ENCODE results near the gene SUGP1. TPM values are rescaled to one million over a fixed set of nuclear protein-coding genes. Genes with fewer than 3 reads are reported as not detected.

SUGP1 gene
- total RNA-seq, 4 donors from 2014 or later: 20.0 to 45.1 (median 37.4) TPM

- intact Hi-C loops (cut with DNase I): no loop called here
- no peaks in the 10 kb centered on the region for H3K9me3 ChIP-seq
- no peak overlapping the region for H3K27ac ChIP-seq
- H3K4me3 ChIP-seq (replicated peaks in 1 of 3): no peak overlapping the region
- 78 to 92% methylated on average over 11 to 14 of the region's 28 CpGs for whole genome bisulfite sequencing, 2 donors
- no peaks in the 10 kb centered on the region for H3K27me3 ChIP-seq
- DNase-seq: peak; percentile 62 to 64
- peaks cover 92 to 93% of the 10 kb centered on the region in 2 donors for H3K36me3 ChIP-seq
- H3K4me1 ChIP-seq: no peaks in the 10 kb centered on the region
- no peak for TF ChIP-seq POLR2A (IDR thresholded peaks at IDR 0.05)
- peak in 5 of 6 experiments; percentile 45 to 71 (median 56) for TF ChIP-seq CTCF (IDR thresholded peaks at IDR 0.05)
Observed at GRCh38 chr19:19342086-19343015, 22.0 kb upstream of the SUGP1 start.

GRCh38 chr19:19341026-19341425 lies 20.7 kb upstream of the SUGP1 start:
- DNase-seq: no peak
- Histone ChIP-seq H3K9me3 (no peaks in the 10 kb centered on the region), H3K4me1 (no peaks in the 10 kb centered on the region), H3K36me3 (peaks cover 88 to 94% of the 10 kb centered on the region in 2 donors), H3K27ac (no peak overlapping the region), H3K4me3 (replicated peaks in 1 of 3) (no peak overlapping the region), H3K27me3 (no peaks in the 10 kb centered on the region)
- WGBS, 2 donors: 100% methylated on average over 5 of the region's 11 CpGs; no CpG with 5 or more reads in 1 of the 2 donors
- no peak for TF ChIP-seq POLR2A (IDR thresholded peaks at IDR 0.05)
- no peak for TF ChIP-seq CTCF (IDR thresholded peaks at IDR 0.05)
- intact Hi-C loops (cut with DNase I): no loop called here

- DNase-seq: no peak
- intact Hi-C loops (cut with DNase I): loop anchor here (10.0 kb wide), 1 partner anchor 183 kb away; no protein-coding TSS in a partner anchor
- no peaks in the 10 kb centered on the region for H3K4me1 ChIP-seq
- peaks cover 61 to 68% of the 10 kb centered on the region in 2 donors for H3K36me3 ChIP-seq
- no peak overlapping the region for H3K4me3 ChIP-seq (replicated peaks in 1 of 3)
- WGBS, 2 donors: 87 to 97% methylated on average over 4 to 7 of the region's 7 CpGs
- no peak for TF ChIP-seq POLR2A (IDR thresholded peaks at IDR 0.05)
- TF ChIP-seq CTCF (IDR thresholded peaks at IDR 0.05): no peak
- no peaks in the 10 kb centered on the region for H3K27me3 ChIP-seq
- H3K9me3 ChIP-seq: no peaks in the 10 kb centered on the region
- H3K27ac ChIP-seq: no peak overlapping the region
Observed at GRCh38 chr19:19338082-19338481, 17.8 kb upstream of the SUGP1 start.

GRCh38 chr19:19337120-19337519 lies 16.8 kb upstream of the SUGP1 start:
- Histone ChIP-seq H3K36me3 (peaks cover 54 to 58% of the 10 kb centered on the region in 2 donors), H3K9me3 (no peaks in the 10 kb centered on the region), H3K27ac (no peak overlapping the region), H3K27me3 (no peaks in the 10 kb centered on the region), H3K4me1 (no peaks in the 10 kb centered on the region), H3K4me3 (replicated peaks in 1 of 3) (no peak overlapping the region)
- DNase-seq: no peak
- WGBS, 2 donors: 95% methylated on average over 13 to 14 of the region's 17 CpGs
- TF ChIP-seq POLR2A (IDR thresholded peaks at IDR 0.05): no peak
- TF ChIP-seq CTCF (IDR thresholded peaks at IDR 0.05): no peak
- intact Hi-C loops (cut with DNase I): loop anchor here (10.0 kb wide), 1 partner anchor 182 kb away; no protein-coding TSS in a partner anchor

- TF ChIP-seq POLR2A (IDR thresholded peaks at IDR 0.05) (no peak), CTCF (IDR thresholded peaks at IDR 0.05) (no peak)
- Histone ChIP-seq H3K36me3 (peaks cover 49 to 53% of the 10 kb centered on the region in 2 donors), H3K27me3 (no peaks in the 10 kb centered on the region), H3K4me1 (no peaks in the 10 kb centered on the region), H3K9me3 (no peaks in the 10 kb centered on the region), H3K4me3 (replicated peaks in 1 of 3) (no peak overlapping the region), H3K27ac (no peak overlapping the region)
- WGBS, 2 donors: 60 to 62% methylated on average over 3 of the region's 3 CpGs
- intact Hi-C loops (cut with DNase I): loop anchor here (10.0 kb wide), 1 partner anchor 182 kb away; no protein-coding TSS in a partner anchor
- DNase-seq: no peak
Observed at GRCh38 chr19:19336597-19336996, 16.3 kb upstream of the SUGP1 start.
